HepG2 (cell line): ENCODE measurements around the gene KLF7. TPM values are rescaled to one million over a fixed set of nuclear protein-coding genes. Genes with fewer than 3 reads are reported as not detected.

Source experiments
- ATAC-seq: fragments of 200-7000 bp; cut with Tn5 transposase; 3 replicates; pipeline ENCODE4 v1.9.1; 2020; ENCODE audit warnings: mild to moderate bottlenecking, moderate library complexity
- BruUV-seq: library from RNA; stranded (reverse); fragments of 400-500 nt; replicated peaks from 2 replicates; lab custom pipeline; 2021; lab: Mats Ljungman, UMichigan
- CTCF ChIA-PET: fragments of 300-600 bp; formaldehyde crosslinking; extraction: SDS; loops from one replicate; lab custom pipeline; 2021; ENCODE audit warnings: low total read pairs, inconsistent platforms, low intra/inter-chr PET ratio; lab: Yijun Ruan, JAX
- POLR2A ChIA-PET: fragments of 350-600 bp; sonication (Branson Sonifier 250); formaldehyde crosslinking; loops from one replicate; lab custom pipeline; 2020; ENCODE audit warnings: antibody characterized with exemption, inconsistent platforms; lab: Yijun Ruan, JAX
- DNase-seq: peaks from one replicate; pipeline ENCODE4 v3.0.0-alpha.2; 2015; ENCODE audit warnings: low spot score
- FAIRE-seq: peaks from 3 replicates; lab custom pipeline; 2011; peaks lifted over from hg19 to GRCh38; lab: Jason Lieb, UNC
- H2AFZ ChIP-seq: one replicate; pipeline ENCODE4 v1.6.1; 2011; ENCODE audit warnings: low read length, inconsistent platforms
- H3K27ac ChIP-seq: fragments of 300-600 bp; 3 replicates; pipeline ENCODE4 v1.8.0; 2011; ENCODE audit warnings: mixed run types, mild to moderate bottlenecking, mixed read lengths, low read length, inconsistent platforms; ENCODE audit not compliant: insufficient read depth; ENCODE audit errors: extremely low read length
- H3K27me3 ChIP-seq, 2 experiments: fragments of 200-600 bp in 1 of 2; 2 replicates in 1 of 2; 3 replicates in 1 of 2; pipeline versions ENCODE4 v1.6.0 to v1.8.0; 2011; ENCODE audit warnings: low read length in 2 of 2, mild to moderate bottlenecking in 2 of 2, moderate library complexity in 2 of 2, inconsistent platforms in 1 of 2; ENCODE audit not compliant: insufficient read depth in 2 of 2, control insufficient read depth in 1 of 2
- H3K36me3 ChIP-seq, 2 experiments: fragments of 200-600 bp in 1 of 2; replicated peaks in 1 of 2; 2 replicates in 1 of 2; 3 replicates in 1 of 2; pipeline versions ENCODE4 v1.5.1 to v1.8.0; 2011; ENCODE audit warnings: low read length in 2 of 2, inconsistent platforms in 1 of 2; ENCODE audit not compliant: insufficient read depth in 2 of 2, control insufficient read depth in 1 of 2
- H3K4me1 ChIP-seq: 2 replicates; pipeline ENCODE4 v1.5.1; 2012; ENCODE audit warnings: low read length, inconsistent platforms; ENCODE audit not compliant: insufficient read depth
- H3K4me2 ChIP-seq: 2 replicates; pipeline ENCODE4 v1.6.0; 2011; ENCODE audit warnings: low read depth, low read length, inconsistent platforms
- H3K4me3 ChIP-seq, 3 experiments: fragments of 200-600 bp in 1 of 3; sonication (generic), shearing (Covaris generic) in 1 of 3; replicated peaks in 1 of 3; 2 replicates each; pipeline ENCODE4 v1.5.1; 2011 to 2016; ENCODE audit warnings: low read length in 3 of 3, inconsistent platforms in 2 of 3, low read depth in 2 of 3, mild to moderate bottlenecking in 2 of 3, control low read depth in 1 of 3, mixed read lengths in 1 of 3; ENCODE audit not compliant: insufficient read depth in 1 of 3
- H3K79me2 ChIP-seq: one replicate; pipeline ENCODE4 v1.6.1; 2011; ENCODE audit warnings: low read length, inconsistent platforms; ENCODE audit not compliant: insufficient read depth
- H3K9ac ChIP-seq: 2 replicates; pipeline ENCODE4 v1.6.0; 2011; ENCODE audit warnings: mild to moderate bottlenecking, low read depth, low read length, inconsistent platforms; ENCODE audit not compliant: insufficient read depth
- H3K9me3 ChIP-seq: 2 replicates; pipeline ENCODE4 v1.5.1; 2012; ENCODE audit warnings: mild to moderate bottlenecking, low read length
- H4K20me1 ChIP-seq: 2 replicates; pipeline ENCODE4 v1.6.0; 2011; ENCODE audit warnings: inconsistent platforms, mild to moderate bottlenecking, low read length, moderate library complexity; ENCODE audit not compliant: insufficient read depth
- BATF2 ChIP-seq: sonication (generic); formaldehyde crosslinking; IDR thresholded peaks from 2 replicates; pipeline ENCODE4 v1.8.0; 2022; ENCODE audit warnings: mild to moderate bottlenecking, missing genetic modification reagents, moderate library complexity
- CHD2 ChIP-seq: IDR thresholded peaks from 2 replicates; pipeline ENCODE4 v1.6.1; 2011; ENCODE audit warnings: low read depth, low read length, improper control_type of control experiment
- EED ChIP-seq: sonication (generic); formaldehyde crosslinking; IDR thresholded peaks from 2 replicates; pipeline ENCODE4 v1.5.0; 2020; ENCODE audit warnings: mild to moderate bottlenecking, missing genetic modification reagents
- KDM4B ChIP-seq: sonication (generic); formaldehyde crosslinking; IDR thresholded peaks from 2 replicates; pipeline ENCODE4 v1.4.0; 2020; ENCODE audit warnings: missing genetic modification reagents
- RBAK ChIP-seq: sonication (generic); formaldehyde crosslinking; IDR thresholded peaks from 2 replicates; pipeline ENCODE4 v1.5.1; 2020; ENCODE audit warnings: mild to moderate bottlenecking, missing genetic modification reagents
- SMC3 ChIP-seq: IDR thresholded peaks from 2 replicates; pipeline ENCODE4 v1.6.1; 2011; ENCODE audit warnings: low read length, improper control_type of control experiment
- SOX6 ChIP-seq, 2 experiments: fragments of 450-650 bp in 1 of 2; sonication (generic) in 1 of 2; formaldehyde crosslinking in 1 of 2; IDR thresholded peaks; 2 replicates each; pipeline versions ENCODE4 v1.4.0 to v1.6.1; 2017 to 2020; ENCODE audit warnings: antibody characterized with exemption in 1 of 2, mild to moderate bottlenecking in 1 of 2, missing genetic modification reagents in 1 of 2
- TSC22D2 ChIP-seq: sonication (generic); formaldehyde crosslinking; IDR thresholded peaks from 2 replicates; pipeline ENCODE4 v1.5.1; 2020; ENCODE audit warnings: missing genetic modification reagents, mild to moderate bottlenecking, borderline replicate concordance
- UBTF ChIP-seq: sonication (generic); formaldehyde crosslinking; IDR thresholded peaks from 2 replicates; pipeline ENCODE4 v1.4.0; 2020; ENCODE audit warnings: mild to moderate bottlenecking, missing genetic modification reagents
- ZFP41 ChIP-seq: sonication (generic); formaldehyde crosslinking; IDR thresholded peaks from 2 replicates; pipeline ENCODE4 v1.4.0; 2020; ENCODE audit warnings: mild to moderate bottlenecking, missing genetic modification reagents, borderline replicate concordance
- ZMYM4 ChIP-seq: sonication (generic); formaldehyde crosslinking; IDR thresholded peaks from 2 replicates; pipeline ENCODE4 v1.8.1; 2023; ENCODE audit warnings: mild to moderate bottlenecking, missing genetic modification reagents
- ZNF232 ChIP-seq: sonication (generic); formaldehyde crosslinking; IDR thresholded peaks from 2 replicates; pipeline ENCODE4 v1.4.0; 2020; ENCODE audit warnings: missing genetic modification reagents, borderline replicate concordance
- ZNF263 ChIP-seq: sonication (generic); formaldehyde crosslinking; IDR thresholded peaks from 2 replicates; pipeline ENCODE4 v1.4.0; 2020; ENCODE audit warnings: missing genetic modification reagents
- ZNF44 ChIP-seq: sonication (generic); formaldehyde crosslinking; IDR thresholded peaks from 2 replicates; pipeline ENCODE4 v1.5.1; 2020; ENCODE audit warnings: mild to moderate bottlenecking, missing genetic modification reagents
- WGBS: methylation state at CpG from one replicate; pipeline ENCODE4 v1.1.6; 2017; ENCODE audit warnings: low lambda C conversion rate; 5-methylcytosine and 5-hydroxymethylcytosine counted together
- in situ Hi-C: cut with HindIII; loops from 2 replicates; pipeline ENCODE4 v1.10.0; 2017; ENCODE audit warnings: low pct_unique_long_range_greater_than_20kb; ENCODE audit not compliant: extremely low pct_ligation_motif_present
- intact Hi-C: fragments of 100-400 bp; cut with micrococcal nuclease; formaldehyde crosslinking; loops from one replicate; pipeline ENCODE4 v1.10.0; 2022; ENCODE audit not compliant: unreplicated experiment
- polyA plus RNA-seq, 8 experiments: library from polyadenylated mRNA; depleted of rRNA in 3 of 8; stranded (reverse) in 7 of 8; unstranded in 1 of 8; fragments of >200 nt; fragmentation: Illumina TruSeq in 4 of 8; extraction: Trizol in 4 of 8; gene quantifications; 2 replicates each; pipeline versions ENCODE4 v1.2.1 to v1.2.3, GENCODE V29; 2011 to 2016; ENCODE audit warnings: low read depth in 4 of 8, missing spikeins in 1 of 8, mixed read lengths in 1 of 8; ENCODE audit not compliant: insufficient read depth in 1 of 8
- total RNA-seq, 5 experiments: library from RNA; depleted of rRNA; stranded (reverse); fragments of >200 nt; fragmentation: Illumina TruSeq; extraction: Trizol; gene quantifications; 2 replicates each; pipeline ENCODE4 v1.2.3, GENCODE V29; 2016; ENCODE audit warnings: low read depth in 1 of 5
- TF ChIP-seq, protein P1 (sequence below): IDR thresholded peaks from 2 replicates; pipeline ENCODE4 v1.6.1; 2016; ENCODE audit warnings: missing compliant biosample characterization, missing genetic modification reagents, borderline replicate concordance
- TF ChIP-seq, protein P2 (sequence below): sonication (generic); formaldehyde crosslinking; IDR thresholded peaks from 2 replicates; pipeline ENCODE4 v1.4.0; 2020; ENCODE audit warnings: missing genetic modification reagents
- TF ChIP-seq, protein P3 (sequence below): IDR thresholded peaks from 2 replicates; pipeline ENCODE4 v1.6.1; 2016; ENCODE audit warnings: low read depth, borderline replicate concordance

KLF7 gene
- total and polyA plus RNA-seq, 2 of the 13 experiments (the other 11 are each of a cell fraction or from before 2014, with no cell fraction given): 2.6 to 5.4 TPM

DNA sequence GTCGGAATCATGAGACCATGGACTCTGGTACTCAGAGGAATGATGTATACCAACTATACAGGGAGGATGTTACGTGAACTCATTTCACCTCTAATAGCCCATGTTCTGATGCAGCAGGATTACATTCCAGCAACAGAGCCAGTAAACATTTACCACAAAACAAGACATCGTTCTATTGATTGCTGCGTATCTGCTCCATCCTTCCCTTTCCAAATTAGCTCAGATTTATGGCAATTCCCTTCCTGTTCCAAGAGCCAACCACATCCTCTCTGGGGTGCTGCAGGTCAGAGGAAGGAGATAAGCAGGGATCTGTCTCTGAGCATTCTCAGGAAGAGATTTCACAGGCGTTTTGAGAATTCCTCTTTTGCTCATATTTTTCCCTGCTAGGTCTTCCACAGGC, 98.3 kb downstream of the KLF7 start (continued):
- TF ChIP-seq UBTF (CRISPR knock-in tag) (no peak), SMC3 (no peak)
- TF ChIP-seq, protein P1, sequence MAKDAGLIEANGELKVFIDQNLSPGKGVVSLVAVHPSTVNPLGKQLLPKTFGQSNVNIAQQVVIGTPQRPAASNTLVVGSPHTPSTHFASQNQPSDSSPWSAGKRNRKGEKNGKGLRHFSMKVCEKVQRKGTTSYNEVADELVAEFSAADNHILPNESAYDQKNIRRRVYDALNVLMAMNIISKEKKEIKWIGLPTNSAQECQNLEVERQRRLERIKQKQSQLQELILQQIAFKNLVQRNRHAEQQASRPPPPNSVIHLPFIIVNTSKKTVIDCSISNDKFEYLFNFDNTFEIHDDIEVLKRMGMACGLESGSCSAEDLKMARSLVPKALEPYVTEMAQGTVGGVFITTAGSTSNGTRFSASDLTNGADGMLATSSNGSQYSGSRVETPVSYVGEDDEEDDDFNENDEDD (CRISPR knock-in tag): no peak

- in situ Hi-C loops (no loop called here), intact Hi-C loops (no loop called here)
- POLR2A ChIA-PET: no interaction called here
- H3K9ac ChIP-seq: no peak overlapping the region
- BruUV-seq: no TSS peak
- H3K4me1 ChIP-seq: no peaks in the 10 kb centered on the region
- no peak overlapping the region for H3K27ac ChIP-seq
- CTCF ChIA-PET: no interaction called here
- H3K36me3 ChIP-seq: no peaks in the 10 kb centered on the region
- no peak for ATAC-seq
- DNase-seq: no peak
- no peak overlapping the region for H2AFZ ChIP-seq
- H4K20me1 ChIP-seq: no peaks in the 10 kb centered on the region
- H3K79me2 ChIP-seq: no peaks in the 10 kb centered on the region
- no peak for FAIRE-seq
- no peak overlapping the region for H3K4me3 ChIP-seq
- H3K4me2 ChIP-seq: no peak overlapping the region
- H3K27me3 ChIP-seq: no peaks in the 10 kb centered on the region
- H3K9me3 ChIP-seq: no peaks in the 10 kb centered on the region
- 13% methylated on average over 3 of the region's 3 CpGs for WGBS
- TF ChIP-seq TSC22D2 (CRISPR knock-in tag): no peak
- TF ChIP-seq ZNF44: no peak
- no peak for TF ChIP-seq CHD2
- TF ChIP-seq ZFP41 (CRISPR knock-in tag): no peak
- no peak for TF ChIP-seq ZMYM4 (CRISPR knock-in tag)
- TF ChIP-seq RBAK (CRISPR knock-in tag): no peak
- TF ChIP-seq EED (CRISPR knock-in tag): no peak
- no peak for TF ChIP-seq BATF2 (CRISPR knock-in tag)
- TF ChIP-seq, protein P2, sequence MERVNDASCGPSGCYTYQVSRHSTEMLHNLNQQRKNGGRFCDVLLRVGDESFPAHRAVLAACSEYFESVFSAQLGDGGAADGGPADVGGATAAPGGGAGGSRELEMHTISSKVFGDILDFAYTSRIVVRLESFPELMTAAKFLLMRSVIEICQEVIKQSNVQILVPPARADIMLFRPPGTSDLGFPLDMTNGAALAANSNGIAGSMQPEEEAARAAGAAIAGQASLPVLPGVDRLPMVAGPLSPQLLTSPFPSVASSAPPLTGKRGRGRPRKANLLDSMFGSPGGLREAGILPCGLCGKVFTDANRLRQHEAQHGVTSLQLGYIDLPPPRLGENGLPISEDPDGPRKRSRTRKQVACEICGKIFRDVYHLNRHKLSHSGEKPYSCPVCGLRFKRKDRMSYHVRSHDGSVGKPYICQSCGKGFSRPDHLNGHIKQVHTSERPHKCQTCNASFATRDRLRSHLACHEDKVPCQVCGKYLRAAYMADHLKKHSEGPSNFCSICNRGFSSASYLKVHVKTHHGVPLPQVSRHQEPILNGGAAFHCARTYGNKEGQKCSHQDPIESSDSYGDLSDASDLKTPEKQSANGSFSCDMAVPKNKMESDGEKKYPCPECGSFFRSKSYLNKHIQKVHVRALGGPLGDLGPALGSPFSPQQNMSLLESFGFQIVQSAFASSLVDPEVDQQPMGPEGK: no peak
- TF ChIP-seq SOX6 (IDR thresholded peaks at IDR 0.05): no peak
- TF ChIP-seq SOX6 (CRISPR knock-in tag; IDR thresholded peaks at IDR 0.05): no peak
- TF ChIP-seq KDM4B (CRISPR knock-in tag): no peak
- TF ChIP-seq, protein P3, sequence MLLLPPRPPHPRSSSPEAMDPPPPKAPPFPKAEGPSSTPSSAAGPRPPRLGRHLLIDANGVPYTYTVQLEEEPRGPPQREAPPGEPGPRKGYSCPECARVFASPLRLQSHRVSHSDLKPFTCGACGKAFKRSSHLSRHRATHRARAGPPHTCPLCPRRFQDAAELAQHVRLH: no peak
- no peak for TF ChIP-seq ZNF263 (CRISPR knock-in tag)
- TF ChIP-seq ZNF232 (CRISPR knock-in tag): no peak
These were observed 98.8 kb downstream of the KLF7 start for GRCh38 chr2:207066791-207067460.
